ENCODE results near the gene NIPA2. TPM values are rescaled to one million over a fixed set of nuclear protein-coding genes. Genes with fewer than 3 reads are reported as not detected.

Gene NIPA2
- total RNA-seq, 1 donor from 2014 or later = 98.8 TPM

- ChIA-PET CTCF (no interaction called here), POLR2A (interaction anchor here (0.7 kb wide), 1 partner anchor 8 kb away, joined by 3 read pairs; no protein-coding TSS in a partner anchor)
- Mint-ChIP-seq H3K4me1 (no peaks in the 10 kb centered on the region), H3K9me3 (peaks cover 3% of the 10 kb centered on the region), H3K27ac (no peak overlapping the region), H3K4me3 (no peak overlapping the region), H3K36me3 (ENCODE audit: low read depth) (peaks cover 15% of the 10 kb centered on the region), H3K27me3 (no peaks in the 10 kb centered on the region)
- intact Hi-C loops (cut with micrococcal nuclease) = no loop called here
- no peak for TF ChIP-seq CTCF (IDR thresholded peaks at IDR 0.05)
- DNase-seq (no peak), ATAC-seq (ENCODE audit: low read depth) (no peak)
These were observed 7.0 kb upstream of the NIPA2 start for GRCh38 chr15:22831473-22831872.

DNA sequence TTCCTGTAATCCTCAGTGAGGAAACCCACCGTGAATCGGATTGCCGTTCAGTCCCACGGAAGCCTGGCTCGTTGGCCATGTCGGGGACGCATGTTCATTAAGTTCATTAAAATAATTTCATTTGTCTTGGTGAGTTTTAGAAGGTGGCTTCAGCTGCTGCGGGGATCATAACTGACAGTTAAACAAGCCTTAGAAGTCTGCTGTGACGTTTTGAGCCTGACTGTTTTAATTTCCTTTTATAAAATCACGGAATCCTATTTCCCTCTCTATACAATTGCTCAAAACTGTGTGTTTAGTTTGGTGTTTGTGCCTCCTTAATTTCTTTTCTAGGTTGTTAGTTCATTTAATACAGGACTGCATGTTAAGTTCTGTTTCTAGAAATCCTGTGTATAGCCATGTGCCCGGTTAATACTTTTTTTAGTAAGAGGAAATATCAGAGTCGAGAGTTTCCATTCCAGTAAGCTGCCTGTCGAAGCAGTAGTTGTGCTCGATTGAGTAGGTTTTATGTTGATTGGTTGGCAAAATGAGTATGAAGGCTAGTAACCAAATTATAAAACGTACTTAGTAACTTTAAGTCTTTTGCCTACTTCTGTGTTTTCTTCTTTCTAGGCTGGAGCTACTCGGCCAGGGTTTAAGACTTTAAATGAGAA lies 705 bp downstream of the NIPA2 start:
- no peak for DNase-seq
- intact Hi-C loops (cut with micrococcal nuclease) = loop anchor here (1.0 to 2.0 kb wide), 3 partner anchors 20 to 53 kb away; partner anchors contain the start of gene NIPA1
- ChIA-PET CTCF (no interaction called here), POLR2A (interaction anchor here (0.5 to 3.4 kb wide), 14 partner anchors 8 to 200 kb away, joined by 3 to 38 read pairs (median 6); partner anchors contain the start of genes CYFIP1, NIPA1 and TUBGCP5)
- peak; percentile 35 for ATAC-seq (ENCODE audit: low read depth)
- Mint-ChIP-seq H3K27me3 (no peaks in the 10 kb centered on the region), H3K27ac (peak overlapping the region; percentile 97), H3K36me3 (ENCODE audit: low read depth) (peaks cover 44% of the 10 kb centered on the region), H3K4me1 (peaks cover 39% of the 10 kb centered on the region), H3K9me3 (no peaks in the 10 kb centered on the region), H3K4me3 (peak overlapping the region; percentile 94)
- TF ChIP-seq CTCF (IDR thresholded peaks at IDR 0.05) = no peak

- DNase-seq (no peak), ATAC-seq (ENCODE audit: low read depth) (no peak)
- no peaks in the 10 kb centered on the region for H3K9me3 Mint-ChIP-seq
- POLR2A ChIA-PET = no interaction called here
- H3K4me3 Mint-ChIP-seq = peak overlapping the region; percentile 29
- no peaks in the 10 kb centered on the region for H3K27me3 Mint-ChIP-seq
- H3K4me1 Mint-ChIP-seq = peaks cover 79% of the 10 kb centered on the region
- CTCF ChIA-PET = no interaction called here
- no peak for TF ChIP-seq CTCF (IDR thresholded peaks at IDR 0.05)
- intact Hi-C loops (cut with micrococcal nuclease) = loop anchor here (10.0 kb wide), 2 partner anchors 180 to 190 kb away; partner anchors contain the start of gene TUBGCP5
- peak overlapping the region; percentile 88 for H3K27ac Mint-ChIP-seq
- peaks cover 82% of the 10 kb centered on the region for H3K36me3 Mint-ChIP-seq (ENCODE audit: low read depth)
These were observed 6.2 kb downstream of the NIPA2 start for GRCh38 chr15:22844421-22845288.

- ChIA-PET POLR2A (interaction anchor here (1.0 kb wide), 1 partner anchor 194 kb away, joined by 3 read pairs; the partner anchor contains the start of gene TUBGCP5), CTCF (no interaction called here)
- peaks cover 80% of the 10 kb centered on the region for H3K4me1 Mint-ChIP-seq
- peaks cover 87% of the 10 kb centered on the region for H3K36me3 Mint-ChIP-seq (ENCODE audit: low read depth)
- intact Hi-C loops (cut with micrococcal nuclease) = loop anchor here (10.0 kb wide), 2 partner anchors 181 to 189 kb away; partner anchors contain the start of gene TUBGCP5
- DNase-seq (no peak), ATAC-seq (ENCODE audit: low read depth) (peak; percentile 53)
- peak overlapping the region; percentile 29 for H3K4me3 Mint-ChIP-seq
- no peaks in the 10 kb centered on the region for H3K27me3 Mint-ChIP-seq
- no peaks in the 10 kb centered on the region for H3K9me3 Mint-ChIP-seq
- TF ChIP-seq CTCF (IDR thresholded peaks at IDR 0.05) = no peak
- H3K27ac Mint-ChIP-seq = peak overlapping the region; percentile 88
These were observed 6.9 kb downstream of the NIPA2 start for GRCh38 chr15:22845289-22845900.
